Testis (tissue), 2 donors: ENCODE data around the gene ATXN1L.

Experiments
- POLR2A ChIP-seq: fragments of 450-650 bp; IDR thresholded peaks from one replicate; pipeline ENCODE4 v1.6.1; 2017; ENCODE audit warnings: antibody characterized with exemption, mild to moderate bottlenecking, moderate library complexity
- TF ChIP-seq, protein P1 (sequence below), 3 experiments: fragments of 450-650 bp in 2 of 3; fragments of 200-600 bp in 1 of 3; sonication (generic) in 1 of 3; IDR thresholded peaks; one replicate each; pipeline ENCODE4 v1.5.1; 2016 to 2019; ENCODE audit warnings: antibody characterized with exemption in 3 of 3, mild to moderate bottlenecking in 2 of 3, moderate library complexity in 1 of 3

DNA sequence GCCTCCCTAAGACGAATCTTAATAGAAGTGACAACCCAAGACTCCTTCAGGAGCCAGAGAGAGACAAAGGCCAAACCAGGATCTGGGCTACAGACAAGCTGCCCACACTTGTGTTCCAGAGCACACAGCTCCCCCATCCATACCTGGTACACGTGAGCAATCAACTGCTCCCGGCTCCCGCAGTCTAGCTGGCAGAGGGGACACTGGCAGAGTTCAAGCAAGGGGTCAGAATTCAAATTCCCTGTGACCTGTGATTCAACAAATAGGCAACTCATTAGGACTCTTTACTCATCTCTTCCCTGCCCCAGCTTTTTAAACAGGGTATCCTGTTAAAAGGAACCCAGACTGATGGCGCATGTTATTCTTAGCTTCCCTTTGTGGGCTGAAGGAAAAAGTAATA lies 18.2 kb downstream of the ATXN1L start:
- TF ChIP-seq, protein P1, sequence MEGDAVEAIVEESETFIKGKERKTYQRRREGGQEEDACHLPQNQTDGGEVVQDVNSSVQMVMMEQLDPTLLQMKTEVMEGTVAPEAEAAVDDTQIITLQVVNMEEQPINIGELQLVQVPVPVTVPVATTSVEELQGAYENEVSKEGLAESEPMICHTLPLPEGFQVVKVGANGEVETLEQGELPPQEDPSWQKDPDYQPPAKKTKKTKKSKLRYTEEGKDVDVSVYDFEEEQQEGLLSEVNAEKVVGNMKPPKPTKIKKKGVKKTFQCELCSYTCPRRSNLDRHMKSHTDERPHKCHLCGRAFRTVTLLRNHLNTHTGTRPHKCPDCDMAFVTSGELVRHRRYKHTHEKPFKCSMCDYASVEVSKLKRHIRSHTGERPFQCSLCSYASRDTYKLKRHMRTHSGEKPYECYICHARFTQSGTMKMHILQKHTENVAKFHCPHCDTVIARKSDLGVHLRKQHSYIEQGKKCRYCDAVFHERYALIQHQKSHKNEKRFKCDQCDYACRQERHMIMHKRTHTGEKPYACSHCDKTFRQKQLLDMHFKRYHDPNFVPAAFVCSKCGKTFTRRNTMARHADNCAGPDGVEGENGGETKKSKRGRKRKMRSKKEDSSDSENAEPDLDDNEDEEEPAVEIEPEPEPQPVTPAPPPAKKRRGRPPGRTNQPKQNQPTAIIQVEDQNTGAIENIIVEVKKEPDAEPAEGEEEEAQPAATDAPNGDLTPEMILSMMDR (IDR thresholded peaks at IDR 0.05), result no peak
- no peak for TF ChIP-seq POLR2A
